Measurements from ENCODE around the gene LPP.

LPP gene

DNA sequence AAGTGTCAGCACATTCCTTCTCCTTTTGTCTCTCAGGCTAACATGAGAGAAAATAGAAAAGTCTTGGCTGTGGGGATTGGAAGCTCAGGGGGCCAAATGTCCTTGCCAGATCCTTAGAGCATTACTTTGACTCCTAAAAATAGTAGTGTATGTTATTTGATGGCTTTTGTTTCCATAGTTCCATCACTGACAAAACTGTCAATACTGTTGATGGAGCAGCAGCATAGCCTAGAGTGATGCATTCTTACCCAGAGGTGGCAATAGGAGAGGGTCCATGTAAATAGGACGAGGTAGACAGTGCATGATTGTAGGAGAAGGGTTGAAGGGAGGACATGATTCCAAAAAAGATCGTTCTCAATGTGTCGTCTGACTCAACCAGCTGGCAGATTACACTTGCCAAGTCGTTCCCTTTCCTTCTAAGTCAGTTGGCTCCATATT lies 735.1 kb downstream of the LPP start:
- no peak for DNase-seq (ENCODE audit: low read depth in 2 of 2, low spot score in 1 of 2)

DNA sequence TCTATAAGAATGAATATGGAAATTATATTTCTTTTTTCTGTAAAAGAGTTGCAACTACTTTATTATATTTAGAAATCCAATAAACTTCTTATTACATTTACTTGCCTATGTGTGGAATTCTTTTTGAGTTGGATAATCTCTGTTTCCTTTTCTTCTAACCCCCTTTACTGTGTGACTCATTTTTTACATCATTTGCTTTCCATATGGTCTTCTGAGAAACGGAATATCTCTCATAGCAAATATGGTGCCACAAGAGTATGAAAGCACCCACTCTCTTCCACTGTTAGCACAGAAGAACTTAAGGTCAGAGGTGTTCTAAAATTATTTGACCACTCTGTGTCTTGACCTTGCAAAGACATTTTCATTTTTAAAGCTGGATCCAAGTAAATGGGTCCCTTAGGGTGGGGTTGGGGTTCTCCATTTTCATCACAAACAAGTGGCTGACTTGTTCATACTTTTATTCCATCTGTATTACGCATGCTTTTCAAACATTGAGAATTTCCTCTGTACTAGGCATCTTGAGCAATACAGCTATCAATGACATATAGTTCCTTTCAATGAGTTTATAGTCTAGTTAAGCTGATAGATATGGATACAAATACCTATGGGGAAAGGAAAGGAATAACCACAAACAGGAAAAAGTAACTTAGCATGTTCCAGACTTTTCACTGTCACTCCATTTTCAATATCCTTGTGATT lies 736.8 kb downstream of the LPP start:
- no peak for DNase-seq (ENCODE audit: low read depth in 2 of 2, low spot score in 1 of 2)

DNA sequence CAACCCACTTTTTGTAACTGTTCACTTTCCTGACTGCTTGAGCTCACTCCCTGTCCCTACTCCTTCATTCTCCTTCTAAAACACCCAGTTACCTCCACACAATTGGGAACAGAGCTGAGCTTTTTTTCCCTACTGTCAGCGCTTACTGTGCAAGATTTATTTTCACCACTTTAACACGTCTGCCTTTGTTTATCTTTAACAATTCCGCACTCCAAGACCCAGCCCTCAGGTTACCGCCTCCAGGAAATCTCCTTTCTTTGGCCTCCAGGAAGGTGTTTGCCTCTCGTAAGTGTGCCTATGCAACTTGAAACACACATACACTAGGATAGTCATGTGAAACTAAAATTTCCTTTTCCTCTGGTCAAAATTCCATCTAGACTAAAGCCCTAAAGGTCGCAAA lies 745.9 kb downstream of the LPP start:
- no peak for DNase-seq (ENCODE audit: low read depth in 2 of 2, low spot score in 1 of 2)

DNA sequence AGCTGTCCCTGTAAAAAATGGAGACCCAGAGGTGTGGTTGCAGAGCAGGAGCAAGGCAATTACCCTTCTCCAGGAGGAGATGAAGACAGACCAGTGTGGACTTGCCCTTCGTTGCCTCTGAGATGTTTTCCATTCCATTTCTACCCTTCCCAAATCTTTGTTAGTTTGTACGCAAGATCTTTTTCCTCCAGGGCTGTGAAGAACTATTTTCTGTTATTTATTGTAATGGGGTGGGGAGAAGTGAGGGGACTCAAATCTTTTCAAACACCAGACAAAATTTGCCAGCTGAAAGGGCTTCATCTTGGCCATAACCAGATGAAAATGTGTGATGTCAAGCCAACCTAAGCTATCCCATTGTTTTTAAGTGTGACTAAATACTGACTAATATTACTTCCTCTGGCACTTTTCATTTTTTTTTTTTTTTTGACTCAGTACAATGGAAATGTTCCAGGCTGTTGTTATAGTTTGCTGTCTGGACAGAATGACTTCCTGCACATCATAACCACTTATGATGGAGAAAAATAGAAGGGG lies 746.5 kb downstream of the LPP start:
- DNase-seq (ENCODE audit: low read depth in 2 of 2, low spot score in 1 of 2) = no peak

DNA sequence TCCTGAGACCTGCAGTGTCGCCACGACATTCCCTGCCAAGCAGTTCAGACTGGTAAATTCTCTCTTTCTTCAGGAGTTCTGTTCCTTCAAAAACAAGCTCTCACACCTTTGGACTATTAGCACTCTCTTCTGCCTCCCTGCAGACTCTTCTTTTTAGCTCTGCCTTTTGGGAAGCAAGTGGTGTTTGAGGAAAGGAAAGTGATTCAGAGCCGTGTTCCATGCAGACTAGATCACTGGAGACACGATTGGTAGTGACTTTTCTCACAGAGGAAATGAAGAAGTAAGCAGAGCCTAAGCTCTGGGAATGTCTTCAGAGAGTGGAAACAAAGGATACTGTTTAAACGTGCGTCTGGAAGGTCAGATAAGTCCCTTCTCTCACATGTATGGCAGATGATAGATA lies 747.2 kb downstream of the LPP start:
- no peak for DNase-seq (ENCODE audit: low read depth in 2 of 2, low spot score in 1 of 2)

DNA sequence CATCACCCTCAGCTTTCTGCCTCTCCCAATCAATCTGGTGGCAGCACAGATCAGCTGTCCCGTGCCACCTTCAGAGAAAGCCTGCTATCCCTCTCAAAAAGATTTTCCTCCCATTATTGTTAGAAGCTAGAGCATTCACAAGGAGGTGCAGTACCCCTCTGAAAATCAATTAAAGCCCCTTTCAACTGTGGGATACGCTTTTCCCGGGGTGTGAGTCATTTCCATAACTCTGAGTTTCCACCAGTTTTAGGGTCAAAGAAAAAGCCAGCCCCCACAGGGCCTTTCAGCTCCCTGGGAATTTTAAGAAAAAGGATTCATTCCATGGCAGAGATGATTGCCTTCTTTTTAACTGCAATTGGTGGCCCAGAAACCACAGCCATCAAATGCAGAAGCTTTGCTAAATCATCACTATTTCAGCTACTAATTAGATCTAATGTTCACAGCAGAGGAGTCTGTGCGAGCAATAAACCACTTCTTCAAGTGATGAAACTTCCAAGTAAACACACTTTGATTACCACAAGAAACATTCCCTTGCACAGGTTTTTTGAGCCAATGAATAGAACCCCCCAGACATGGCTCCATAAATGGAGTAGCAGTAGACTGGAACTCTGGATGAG lies 747.8 kb downstream of the LPP start:
- DNase-seq (ENCODE audit: low read depth in 2 of 2, low spot score in 1 of 2) = no peak

- DNase-seq (ENCODE audit: low read depth in 2 of 2, low spot score in 1 of 2) = no peak
These were observed 750.7 kb downstream of the LPP start for GRCh38 chr3:188904670-188905069.

DNA sequence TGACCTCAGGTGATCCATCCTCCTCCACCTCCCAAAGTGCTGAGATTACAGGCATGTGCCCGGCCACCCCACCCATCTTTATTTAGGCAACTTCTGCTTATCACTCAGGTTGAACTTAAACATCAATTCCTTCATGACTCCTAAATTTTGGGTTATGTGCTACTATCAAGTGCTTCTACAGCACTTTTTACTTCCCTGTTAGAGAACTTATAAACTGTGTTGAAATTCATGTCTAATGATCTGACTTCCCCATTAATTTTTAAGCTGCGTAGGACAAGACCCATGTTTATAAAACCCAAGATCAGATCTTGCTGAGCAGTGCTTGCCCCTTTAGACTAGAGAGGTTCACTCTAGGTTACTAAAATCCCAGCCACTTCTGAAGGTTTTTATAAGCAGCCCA lies 751.6 kb downstream of the LPP start:
- no peak for DNase-seq (ENCODE audit: low read depth in 2 of 2, low spot score in 1 of 2)

- DNase-seq (ENCODE audit: low read depth in 2 of 2, low spot score in 1 of 2) = no peak
These were observed 752.3 kb downstream of the LPP start for GRCh38 chr3:188906236-188906635.

DNA sequence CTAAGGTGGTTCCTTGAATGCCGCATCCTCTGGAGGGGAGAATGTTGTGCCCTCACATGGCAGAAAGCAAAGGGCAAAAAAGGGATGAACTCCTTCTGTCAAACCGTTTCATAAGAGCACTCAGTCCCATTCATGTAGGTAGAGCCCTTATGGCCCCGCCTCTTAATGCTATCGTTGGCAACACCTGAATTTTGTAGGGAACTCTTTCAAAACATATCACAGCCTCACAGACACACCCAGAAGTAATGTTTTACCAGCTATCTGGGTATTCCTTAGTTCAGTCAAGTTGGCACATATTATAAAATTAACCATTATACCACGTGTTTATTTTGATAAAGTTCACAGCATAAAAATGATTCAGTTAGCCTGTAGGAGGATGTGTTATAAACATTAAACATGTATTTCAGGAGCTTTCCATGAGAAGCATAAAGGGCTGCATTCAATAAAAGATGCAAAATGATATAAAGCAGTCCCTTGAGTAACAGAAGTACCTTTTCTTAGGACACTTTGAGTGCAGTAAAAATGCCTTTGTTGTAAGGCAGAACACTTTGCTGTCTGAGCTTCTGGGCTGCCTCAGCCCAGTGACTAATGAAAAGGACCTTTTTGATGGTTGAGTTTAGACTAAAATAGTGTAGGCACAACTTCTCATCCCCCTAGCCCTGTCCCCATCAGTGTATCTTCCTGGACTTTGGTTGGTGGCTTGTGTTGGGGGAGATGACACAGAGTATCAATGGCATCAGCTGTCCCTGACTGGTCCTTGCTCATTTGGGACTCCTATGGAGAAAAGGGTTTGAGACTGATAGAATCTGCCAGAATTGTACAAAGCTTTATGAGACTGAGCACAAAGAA lies 754.3 kb downstream of the LPP start:
- DNase-seq (ENCODE audit: low read depth in 2 of 2, low spot score in 1 of 2) = no peak

DNA sequence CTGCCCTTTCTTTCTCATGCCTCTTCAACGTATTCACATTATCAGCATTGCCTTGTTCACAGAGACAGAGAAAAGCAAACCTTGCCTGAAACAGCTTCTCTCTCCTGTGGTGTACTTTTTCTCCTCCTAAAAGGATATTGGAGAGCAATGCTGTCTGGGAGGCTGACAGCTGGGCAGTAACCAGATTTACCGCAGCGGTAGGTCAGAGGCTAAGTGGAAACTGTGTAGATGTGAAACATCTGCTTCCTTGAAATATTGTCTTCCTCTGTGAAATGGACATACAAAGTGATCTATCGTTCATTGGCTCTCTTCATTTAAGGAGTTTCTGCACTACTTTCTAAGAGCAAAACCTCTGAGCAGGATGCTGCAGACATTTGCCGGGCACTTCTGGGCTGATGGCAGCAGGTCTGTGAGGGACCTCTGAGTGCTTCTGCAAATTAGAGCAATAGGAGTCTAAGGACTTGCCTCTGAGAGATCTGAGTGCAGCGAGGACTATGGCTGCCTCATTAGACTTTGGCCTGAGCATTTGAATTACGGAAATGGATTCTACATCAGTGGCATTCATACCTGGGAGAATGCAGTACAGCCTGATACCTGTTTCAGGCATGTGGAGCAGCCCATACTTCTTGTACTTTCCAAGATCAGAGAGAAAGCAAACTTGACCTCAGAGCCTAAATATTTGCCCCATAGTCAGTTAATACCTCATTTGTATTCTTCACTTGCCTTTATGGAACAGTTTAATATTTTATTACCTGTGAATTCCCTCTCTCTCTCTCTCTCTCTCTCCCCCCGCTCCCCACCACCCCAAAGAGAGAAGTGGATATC lies 757.3 kb downstream of the LPP start:
- DNase-seq (ENCODE audit: low read depth in 2 of 2, low spot score in 1 of 2) = no peak

- no peak for DNase-seq (ENCODE audit: low read depth in 2 of 2, low spot score in 1 of 2)
These were observed 759.1 kb downstream of the LPP start for GRCh38 chr3:188913084-188913483.

DNA sequence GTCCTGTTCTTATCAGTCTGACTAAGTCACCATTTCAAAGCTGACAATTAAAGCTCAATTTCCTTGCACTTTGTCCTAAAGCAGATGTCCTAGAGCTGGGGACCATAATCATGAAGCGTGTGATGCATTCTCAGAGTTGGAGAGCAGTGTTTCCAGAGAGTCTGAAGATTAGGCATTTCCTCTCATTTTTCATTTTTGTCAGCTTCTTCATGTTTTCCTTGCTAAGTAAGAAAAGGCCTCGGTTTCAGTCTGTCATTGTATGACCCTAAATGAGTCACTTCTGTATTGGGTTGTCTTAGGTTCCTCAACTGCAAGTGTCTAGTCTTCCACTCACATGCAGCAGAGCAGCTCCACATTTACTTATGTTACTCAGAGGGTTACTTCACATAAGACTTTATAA lies 760.6 kb downstream of the LPP start:
- DNase-seq (ENCODE audit: low read depth in 2 of 2, low spot score in 1 of 2) = no peak

DNA sequence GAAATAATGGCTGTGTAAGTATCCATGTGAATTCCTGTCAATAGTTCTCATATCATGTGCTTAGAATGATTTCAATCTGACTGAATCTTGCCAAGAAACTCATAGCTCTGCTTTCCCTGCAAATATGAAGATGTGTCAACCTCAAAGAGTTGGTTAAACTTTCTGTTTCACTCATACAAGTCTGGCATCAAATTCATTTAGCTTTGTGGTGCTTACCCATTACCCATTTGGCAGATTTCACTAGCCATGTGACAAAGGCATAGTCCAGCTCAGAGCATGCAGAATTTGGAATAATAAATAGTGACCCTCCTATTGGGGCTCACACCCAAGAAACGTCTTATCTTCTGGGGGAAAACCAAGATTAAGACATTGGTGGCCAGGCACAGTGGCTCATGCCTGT lies 761.2 kb downstream of the LPP start:
- DNase-seq (ENCODE audit: low read depth in 2 of 2, low spot score in 1 of 2) = no peak

GRCh38 chr3:188916934-188917401 lies 763.0 kb downstream of the LPP start:
- DNase-seq (ENCODE audit: low read depth in 2 of 2, low spot score in 1 of 2) = no peak

- DNase-seq (ENCODE audit: low read depth in 2 of 2, low spot score in 1 of 2) = no peak
These were observed 764.1 kb downstream of the LPP start for GRCh38 chr3:188918093-188918492.

- no peak for DNase-seq (ENCODE audit: low read depth in 2 of 2, low spot score in 1 of 2)
These were observed 769.7 kb downstream of the LPP start for GRCh38 chr3:188923671-188924070.

GRCh38 chr3:188925376-188925775 lies 771.4 kb downstream of the LPP start:
- no peak for DNase-seq (ENCODE audit: low read depth in 2 of 2, low spot score in 1 of 2)

GRCh38 chr3:188926111-188926510 lies 772.2 kb downstream of the LPP start:
- no peak for DNase-seq (ENCODE audit: low read depth in 2 of 2, low spot score in 1 of 2)

DNA sequence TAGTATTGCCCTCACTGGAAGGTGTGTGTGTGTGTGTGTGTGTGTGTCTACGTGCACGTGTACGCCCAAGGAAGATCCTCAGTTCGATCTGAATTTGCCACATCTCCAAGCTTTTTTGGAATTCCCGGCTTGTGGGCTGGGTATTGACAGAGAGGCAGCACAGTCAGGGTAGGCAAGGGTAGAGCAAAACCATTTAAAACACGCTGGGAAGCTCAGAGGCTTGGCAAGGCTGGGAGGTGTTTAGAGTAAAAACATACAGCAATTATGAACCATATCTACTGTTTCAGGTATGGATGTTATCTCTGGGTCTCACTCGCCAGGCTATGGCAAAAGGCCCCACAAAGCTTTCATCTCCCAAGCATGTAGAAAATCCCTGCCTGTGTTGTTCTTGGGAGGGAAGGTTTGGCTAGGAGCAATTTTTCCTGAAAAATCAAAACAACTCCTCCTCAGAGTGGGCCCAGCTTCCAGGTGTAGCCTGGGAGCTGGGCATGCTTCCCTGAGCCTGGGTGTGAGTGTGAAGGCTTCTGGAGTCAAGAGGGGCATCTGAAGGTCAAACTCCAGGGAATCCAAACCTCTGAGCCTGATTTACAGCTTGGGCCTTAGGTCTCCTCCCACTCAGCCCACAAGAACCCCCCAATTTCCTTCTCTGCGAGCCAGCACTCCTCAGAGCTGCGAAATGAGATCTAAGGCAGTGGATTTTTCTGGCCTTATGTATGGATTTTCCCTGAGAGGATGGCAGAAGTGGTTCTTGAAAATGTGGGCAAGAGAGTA lies 773.0 kb downstream of the LPP start:
- no peak for DNase-seq (ENCODE audit: low read depth in 2 of 2, low spot score in 1 of 2)

Data from stimulated activated CD8-positive, alpha-beta memory T cell treated with anti-CD3 and anti-CD28 coated beads, Interleukin-4, amount 100 ng/mL, for 4 hours (primary cell).